Progenitor cell of endocrine pancreas (in vitro differentiated cells): ENCODE measurements around the gene PPP2R1B. TPM values are rescaled to one million over a fixed set of nuclear protein-coding genes. Genes with fewer than 3 reads are reported as not detected.

Source experiments
- DNase-seq: peaks from one replicate; pipeline ENCODE4 v3.0.0; 2021; ENCODE audit warnings: low spot score; ENCODE audit not compliant: unreplicated experiment
- H3K27ac Mint-ChIP-seq: 2 replicates; pipeline ENCODE4 v1.8.0; 2021; ENCODE audit warnings: mild to moderate bottlenecking, moderate library complexity, mixed read lengths
- H3K27me3 Mint-ChIP-seq: 2 replicates; pipeline ENCODE4 v1.8.0; 2021; ENCODE audit warnings: mixed read lengths
- H3K36me3 Mint-ChIP-seq: 2 replicates; pipeline ENCODE4 v1.8.0; 2022; ENCODE audit warnings: mixed read lengths; ENCODE audit not compliant: insufficient read depth
- H3K4me1 Mint-ChIP-seq: 2 replicates; pipeline ENCODE4 v1.8.0; 2021; ENCODE audit warnings: low read depth, mixed read lengths
- H3K4me3 Mint-ChIP-seq: 2 replicates; pipeline ENCODE4 v1.8.0; 2021; ENCODE audit warnings: low read depth, mild to moderate bottlenecking, moderate library complexity, mixed read lengths
- H3K9me3 Mint-ChIP-seq: 2 replicates; pipeline ENCODE4 v1.8.0; 2021; ENCODE audit warnings: low read depth, mixed read lengths
- CTCF ChIP-seq: fragments of 200-600 bp; sonication (generic); IDR thresholded peaks from one replicate; pipeline ENCODE4 v1.5.0; 2021; ENCODE audit warnings: antibody characterized with exemption, mild to moderate bottlenecking; ENCODE audit not compliant: unreplicated experiment
- total RNA-seq: library from RNA; stranded (reverse); gene quantifications from 2 replicates; pipeline ENCODE4 v1.2.1, GENCODE V29; 2021

Gene PPP2R1B
- total RNA-seq, 1 donor from 2014 or later = 92.6 TPM

DNA sequence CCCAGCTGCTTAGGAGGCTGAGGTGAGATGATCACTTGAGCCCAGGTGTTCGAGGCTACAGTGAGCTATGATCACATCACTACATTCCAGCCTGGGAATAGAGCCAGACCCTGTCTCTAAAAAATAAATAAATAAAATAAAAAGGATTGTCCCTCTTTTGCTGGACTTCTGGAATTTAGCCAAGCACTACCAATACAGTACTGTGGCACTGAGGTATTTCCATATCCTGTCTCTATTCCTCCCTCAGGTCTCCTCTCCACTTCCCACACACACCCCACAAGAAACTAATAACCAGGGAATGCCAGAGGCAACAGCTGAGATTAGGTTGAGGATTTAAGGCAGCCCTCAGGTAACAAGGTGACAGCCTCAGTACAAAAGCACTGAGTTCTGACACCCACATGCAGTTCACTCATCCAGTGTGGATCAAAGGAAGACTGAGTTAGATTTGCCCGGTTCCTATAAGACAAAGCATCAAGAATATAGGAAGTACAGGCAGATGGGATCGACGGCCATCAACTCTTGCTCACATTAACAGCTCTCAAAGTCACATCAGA, 4.5 kb upstream of the PPP2R1B start:
- no peak for DNase-seq
- H3K27me3 Mint-ChIP-seq = no peaks in the 10 kb centered on the region
- H3K27ac Mint-ChIP-seq = no peak overlapping the region
- peaks cover 10% of the 10 kb centered on the region for H3K4me1 Mint-ChIP-seq
- no peak for TF ChIP-seq CTCF
- H3K36me3 Mint-ChIP-seq = no peaks in the 10 kb centered on the region
- H3K9me3 Mint-ChIP-seq = no peaks in the 10 kb centered on the region
- H3K4me3 Mint-ChIP-seq = no peak overlapping the region

DNA sequence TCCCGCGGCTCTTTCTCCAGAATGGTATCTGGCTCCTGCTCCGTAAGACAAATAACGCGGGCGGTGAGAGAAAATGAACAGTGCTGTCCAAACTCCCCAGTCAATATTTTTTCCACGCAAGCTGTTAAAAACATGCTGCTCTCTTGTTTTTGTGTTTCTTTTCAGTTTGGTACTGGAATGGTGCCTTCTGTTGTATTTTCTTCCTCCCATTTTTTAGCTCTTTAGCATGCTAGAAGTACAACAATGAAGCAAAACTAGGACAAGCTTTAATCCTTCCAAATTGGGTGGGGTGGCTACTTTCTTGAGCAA, 599 bp upstream of the PPP2R1B start:
- DNase-seq = no peak
- Mint-ChIP-seq H3K9me3 (no peaks in the 10 kb centered on the region), H3K4me1 (peaks cover 27% of the 10 kb centered on the region), H3K27me3 (no peaks in the 10 kb centered on the region), H3K4me3 (peak overlapping the region; percentile 99), H3K27ac (peak overlapping the region; percentile 99), H3K36me3 (peaks cover 16% of the 10 kb centered on the region)
- TF ChIP-seq CTCF = no peak

DNA sequence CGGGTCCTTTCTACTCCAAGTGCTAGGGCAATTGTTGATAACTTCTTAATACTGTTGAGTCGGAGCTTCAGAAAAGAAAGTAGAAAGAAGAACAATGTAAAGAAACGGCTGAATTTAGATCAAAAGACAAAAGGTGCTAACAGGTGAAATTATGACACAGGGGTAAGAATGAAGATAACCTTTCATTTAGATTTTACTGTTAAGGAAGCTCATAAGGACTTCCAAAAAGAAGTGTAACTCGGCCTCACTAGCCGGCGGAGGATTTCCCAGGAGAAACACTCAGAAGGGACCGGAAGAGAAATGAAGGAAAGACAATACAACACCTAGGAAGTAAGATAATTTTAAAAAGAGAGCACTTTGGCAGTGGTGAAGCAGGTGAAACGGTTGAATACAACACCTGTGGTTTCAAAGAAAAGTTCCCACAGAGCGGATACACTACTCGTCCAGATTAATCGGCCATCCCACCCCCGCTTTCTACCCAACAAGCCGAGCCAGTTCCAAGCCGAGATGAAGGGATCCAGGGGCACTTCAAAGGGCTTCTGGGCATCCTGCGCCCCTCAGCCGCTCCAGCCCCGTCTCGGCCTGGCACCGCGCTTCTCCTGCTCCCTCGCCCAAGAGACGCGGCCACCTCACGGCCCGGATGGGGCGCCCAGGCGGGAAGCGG, 737 bp downstream of the PPP2R1B start:
- Mint-ChIP-seq H3K27ac (peak overlapping the region; percentile 99), H3K9me3 (no peaks in the 10 kb centered on the region), H3K4me1 (peaks cover 25% of the 10 kb centered on the region), H3K4me3 (peak overlapping the region; percentile 99), H3K36me3 (peaks cover 21% of the 10 kb centered on the region), H3K27me3 (no peaks in the 10 kb centered on the region)
- no peak for DNase-seq
- no peak for TF ChIP-seq CTCF

GRCh38 chr11:111764621-111765020, 1.6 kb downstream of the PPP2R1B start:
- H3K4me1 Mint-ChIP-seq = peaks cover 28% of the 10 kb centered on the region
- H3K27ac Mint-ChIP-seq = peak overlapping the region; percentile 56
- no peaks in the 10 kb centered on the region for H3K9me3 Mint-ChIP-seq
- H3K27me3 Mint-ChIP-seq = no peaks in the 10 kb centered on the region
- no peak for TF ChIP-seq CTCF
- H3K36me3 Mint-ChIP-seq = peaks cover 25% of the 10 kb centered on the region
- H3K4me3 Mint-ChIP-seq = peak overlapping the region; percentile 99
- DNase-seq = no peak

DNA sequence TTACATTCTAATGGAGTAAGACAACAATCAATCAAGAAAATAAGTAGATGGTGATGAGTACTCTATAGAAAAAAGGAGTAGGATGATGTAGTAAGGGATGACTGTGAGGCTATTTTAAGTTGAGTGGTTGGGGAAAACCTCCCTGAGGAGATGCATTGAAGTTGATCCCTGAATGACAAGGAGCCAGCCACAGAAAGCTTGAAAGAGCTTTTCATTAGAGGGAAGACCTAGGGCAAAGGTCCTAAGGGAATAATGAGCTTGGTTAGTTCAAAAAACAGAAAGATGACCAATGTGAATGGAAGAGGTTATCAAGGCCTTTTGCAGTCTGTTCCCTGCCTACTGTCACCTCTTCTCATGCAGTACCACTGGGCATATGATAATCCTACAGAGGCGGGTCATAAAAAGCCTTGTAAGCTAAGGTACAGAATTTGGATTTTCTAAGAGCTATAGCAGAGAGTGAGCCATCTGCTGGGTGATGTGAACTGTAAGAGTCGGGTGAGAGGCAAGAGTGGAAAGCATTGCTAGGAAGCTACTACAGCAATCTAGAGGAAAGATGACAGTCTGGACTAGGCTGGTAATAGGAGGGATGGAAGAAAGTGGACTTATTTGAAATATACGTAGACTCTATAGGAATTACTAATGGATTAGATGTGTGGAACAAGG, 3.1 kb downstream of the PPP2R1B start:
- no peak for TF ChIP-seq CTCF
- Mint-ChIP-seq H3K27ac (no peak overlapping the region), H3K36me3 (peaks cover 35% of the 10 kb centered on the region), H3K27me3 (no peaks in the 10 kb centered on the region), H3K4me3 (peak overlapping the region; percentile 13), H3K9me3 (no peaks in the 10 kb centered on the region), H3K4me1 (peaks cover 37% of the 10 kb centered on the region)
- no peak for DNase-seq
